ENCODE data around the gene ISG15.
A peak's percentile ranks its signal among the peaks of the same experiment; 100 is the strongest.
"Not testable (repeated sequence)": the region's sequence is repeated elsewhere in the genome, so short reads cannot be mapped to it uniquely, and the experiment has no call there.

The ISG15 gene

GRCh38 chr1:1030867-1031658 lies 17.8 kb downstream of the ISG15 start:
- DNase-seq = not testable (repeated sequence)

- DNase-seq = no peak
Observed at GRCh38 chr1:1031659-1032235, 18.4 kb downstream of the ISG15 start.

GRCh38 chr1:1032424-1032823 lies 19.1 kb downstream of the ISG15 start:
- no peak for DNase-seq

GRCh38 chr1:1033009-1033587 lies 19.8 kb downstream of the ISG15 start:
- no peak for DNase-seq

- no peak for DNase-seq
Observed at GRCh38 chr1:1033731-1034438, 20.6 kb downstream of the ISG15 start.

GRCh38 chr1:1034439-1034781 lies 21.1 kb downstream of the ISG15 start:
- no peak for DNase-seq

GRCh38 chr1:1035291-1035943 lies 22.1 kb downstream of the ISG15 start:
- no peak for DNase-seq

GRCh38 chr1:1037366-1038327 lies 24.4 kb downstream of the ISG15 start:
- no peak for DNase-seq

GRCh38 chr1:1038694-1039093 lies 25.4 kb downstream of the ISG15 start:
- no peak for DNase-seq

- no peak for DNase-seq
Observed at GRCh38 chr1:1039145-1039910, 26.0 kb downstream of the ISG15 start.

- peak; percentile 96 for DNase-seq
Observed at GRCh38 chr1:1040004-1040991, 27.0 kb downstream of the ISG15 start.

GRCh38 chr1:1041092-1041523 lies 27.8 kb downstream of the ISG15 start:
- no peak for DNase-seq

- DNase-seq = no peak
Observed at GRCh38 chr1:1041873-1042272, 28.6 kb downstream of the ISG15 start.

- no peak for DNase-seq
Observed at GRCh38 chr1:1042835-1043234, 29.5 kb downstream of the ISG15 start.

GRCh38 chr1:1043411-1043810 lies 30.1 kb downstream of the ISG15 start:
- no peak for DNase-seq

- DNase-seq = no peak
Observed at GRCh38 chr1:1043921-1044320, 30.6 kb downstream of the ISG15 start.

GRCh38 chr1:1044455-1045078 lies 31.3 kb downstream of the ISG15 start:
- DNase-seq = no peak

GRCh38 chr1:1045129-1045528 lies 31.8 kb downstream of the ISG15 start:
- DNase-seq = no peak

- no peak for DNase-seq
Observed at GRCh38 chr1:1046243-1046642, 32.9 kb downstream of the ISG15 start.

Data from DMS53 (cell line).